Measurements from ENCODE around the gene NDUFA1. TPM values are rescaled to one million over a fixed set of nuclear protein-coding genes. Genes with fewer than 3 reads are reported as not detected.
A peak's percentile ranks its signal among the peaks of the same experiment; 100 is the strongest.

The NDUFA1 gene
- total RNA-seq, 2 donors from 2014 or later = 63.9 to 87.5 TPM

- Mint-ChIP-seq H3K4me1 (no peaks in the 10 kb centered on the region), H3K36me3 (ENCODE audit: low read depth) (peaks cover 18% of the 10 kb centered on the region), H3K9me3 (peaks cover 54% of the 10 kb centered on the region), H3K27me3 (ENCODE audit: insufficient read depth) (no peaks in the 10 kb centered on the region), H3K4me3 (no peak overlapping the region), H3K27ac (no peak overlapping the region)
- Histone ChIP-seq H3K4me1 (ENCODE audit: control insufficient read depth, insufficient read depth, low read length) (no peaks in the 10 kb centered on the region), H3K9me3 (ENCODE audit: control insufficient read depth, low read length) (no peaks in the 10 kb centered on the region), H3K27me3 (ENCODE audit: control insufficient read depth, insufficient read depth, low read length, poor library complexity, severe bottlenecking) (no peaks in the 10 kb centered on the region), H3K4me3 (ENCODE audit: low read length) (no peak overlapping the region), H3K27ac (ENCODE audit: low read depth, low read length) (no peak overlapping the region), H3K36me3 (ENCODE audit: control insufficient read depth, insufficient read depth, low read length) (no peaks in the 10 kb centered on the region), H3K9ac (ENCODE audit: extremely low read depth, low read length, poor library complexity, severe bottlenecking) (no peak overlapping the region)
- TF ChIP-seq, protein P1, sequence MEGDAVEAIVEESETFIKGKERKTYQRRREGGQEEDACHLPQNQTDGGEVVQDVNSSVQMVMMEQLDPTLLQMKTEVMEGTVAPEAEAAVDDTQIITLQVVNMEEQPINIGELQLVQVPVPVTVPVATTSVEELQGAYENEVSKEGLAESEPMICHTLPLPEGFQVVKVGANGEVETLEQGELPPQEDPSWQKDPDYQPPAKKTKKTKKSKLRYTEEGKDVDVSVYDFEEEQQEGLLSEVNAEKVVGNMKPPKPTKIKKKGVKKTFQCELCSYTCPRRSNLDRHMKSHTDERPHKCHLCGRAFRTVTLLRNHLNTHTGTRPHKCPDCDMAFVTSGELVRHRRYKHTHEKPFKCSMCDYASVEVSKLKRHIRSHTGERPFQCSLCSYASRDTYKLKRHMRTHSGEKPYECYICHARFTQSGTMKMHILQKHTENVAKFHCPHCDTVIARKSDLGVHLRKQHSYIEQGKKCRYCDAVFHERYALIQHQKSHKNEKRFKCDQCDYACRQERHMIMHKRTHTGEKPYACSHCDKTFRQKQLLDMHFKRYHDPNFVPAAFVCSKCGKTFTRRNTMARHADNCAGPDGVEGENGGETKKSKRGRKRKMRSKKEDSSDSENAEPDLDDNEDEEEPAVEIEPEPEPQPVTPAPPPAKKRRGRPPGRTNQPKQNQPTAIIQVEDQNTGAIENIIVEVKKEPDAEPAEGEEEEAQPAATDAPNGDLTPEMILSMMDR (conservative IDR thresholded peaks at IDR 0.05) = no peak
- no peak for DNase-seq
- WGBS, 2 experiments (ENCODE audit: insufficient coverage in 1 of 2, insufficient read length in 1 of 2) = no CpG with 5 or more reads among the region's 2 CpGs
These were observed 7.1 kb downstream of the NDUFA1 start for GRCh38 chrX:119878740-119879139.

- H3K4me3 ChIP-seq (ENCODE audit: low read length) = no peak overlapping the region
- H3K27me3 Mint-ChIP-seq (ENCODE audit: insufficient read depth) = no peaks in the 10 kb centered on the region
- TF ChIP-seq, protein P1 (conservative IDR thresholded peaks at IDR 0.05) = no peak
- no peak overlapping the region for H3K27ac ChIP-seq (ENCODE audit: low read depth, low read length)
- no peak overlapping the region for H3K9ac ChIP-seq (ENCODE audit: extremely low read depth, low read length, poor library complexity, severe bottlenecking)
- no peaks in the 10 kb centered on the region for H3K4me1 ChIP-seq (ENCODE audit: control insufficient read depth, insufficient read depth, low read length)
- DNase-seq = no peak
- peaks cover 16% of the 10 kb centered on the region for H3K36me3 Mint-ChIP-seq (ENCODE audit: low read depth)
- no peak overlapping the region for H3K4me3 Mint-ChIP-seq
- no peak overlapping the region for H3K27ac Mint-ChIP-seq
- H3K4me1 Mint-ChIP-seq = no peaks in the 10 kb centered on the region
- H3K36me3 ChIP-seq (ENCODE audit: control insufficient read depth, insufficient read depth, low read length) = no peaks in the 10 kb centered on the region
- no peaks in the 10 kb centered on the region for H3K9me3 ChIP-seq (ENCODE audit: control insufficient read depth, low read length)
- H3K9me3 Mint-ChIP-seq = peaks cover 59% of the 10 kb centered on the region
- WGBS, 2 experiments (ENCODE audit: insufficient coverage in 1 of 2, insufficient read length in 1 of 2) = 93 to 100% methylated on average over 1 to 5 of the region's 5 CpGs
- no peaks in the 10 kb centered on the region for H3K27me3 ChIP-seq (ENCODE audit: control insufficient read depth, insufficient read depth, low read length, poor library complexity, severe bottlenecking)
These were observed 8.4 kb downstream of the NDUFA1 start for GRCh38 chrX:119880076-119880475.

DNA sequence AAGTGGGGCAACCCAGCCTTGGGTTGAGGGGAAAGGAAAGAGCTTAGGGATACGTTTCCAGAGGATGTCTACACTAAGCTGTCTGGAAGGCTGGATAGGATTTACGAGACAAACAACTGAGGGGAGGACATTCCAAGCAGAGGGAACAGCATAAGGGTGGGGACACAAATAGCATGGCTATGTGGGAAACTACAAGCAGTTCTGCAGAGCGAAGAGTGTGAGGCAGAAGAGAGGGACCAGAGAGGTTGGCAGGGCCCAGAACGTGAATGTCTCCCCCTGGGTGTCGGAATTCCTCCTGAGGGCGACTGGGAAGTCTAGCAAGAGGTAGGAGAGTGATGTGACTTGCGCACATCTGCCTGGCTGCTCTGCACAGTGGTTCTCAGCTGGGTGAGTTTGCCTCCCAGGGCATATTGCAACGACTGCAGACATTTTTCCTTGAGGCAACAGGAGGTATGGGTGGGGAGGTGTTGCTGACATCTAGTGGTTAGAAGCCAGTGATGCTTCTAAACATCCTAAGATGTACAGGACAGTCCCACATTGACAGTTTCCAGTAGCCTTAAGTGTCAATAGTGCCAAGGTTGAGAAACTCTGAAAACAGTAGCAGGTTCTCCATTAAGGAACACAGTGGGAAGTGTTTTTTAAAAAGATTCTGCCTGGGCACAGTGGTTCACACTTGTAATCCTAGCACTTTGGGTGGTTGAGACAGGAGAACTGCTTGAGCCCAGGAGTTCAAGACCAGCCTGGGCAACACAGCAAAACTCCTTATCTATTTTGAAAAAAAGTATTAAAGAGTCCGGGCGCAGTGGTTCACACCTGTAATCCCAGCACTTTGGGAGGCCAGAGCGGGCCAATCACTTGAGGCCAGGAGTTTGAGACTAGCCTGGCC lies 9.2 kb downstream of the NDUFA1 start:
- Mint-ChIP-seq H3K27me3 (ENCODE audit: insufficient read depth) (no peaks in the 10 kb centered on the region), H3K4me3 (no peak overlapping the region), H3K9me3 (peaks cover 57% of the 10 kb centered on the region), H3K4me1 (no peaks in the 10 kb centered on the region), H3K36me3 (ENCODE audit: low read depth) (peaks cover 14% of the 10 kb centered on the region), H3K27ac (no peak overlapping the region)
- TF ChIP-seq, protein P1 (conservative IDR thresholded peaks at IDR 0.05) = peak; percentile 71
- H3K36me3 ChIP-seq (ENCODE audit: control insufficient read depth, insufficient read depth, low read length) = no peaks in the 10 kb centered on the region
- H3K27ac ChIP-seq (ENCODE audit: low read depth, low read length) = no peak overlapping the region
- no peaks in the 10 kb centered on the region for H3K4me1 ChIP-seq (ENCODE audit: control insufficient read depth, insufficient read depth, low read length)
- no peaks in the 10 kb centered on the region for H3K9me3 ChIP-seq (ENCODE audit: control insufficient read depth, low read length)
- no peak overlapping the region for H3K4me3 ChIP-seq (ENCODE audit: low read length)
- no peaks in the 10 kb centered on the region for H3K27me3 ChIP-seq (ENCODE audit: control insufficient read depth, insufficient read depth, low read length, poor library complexity, severe bottlenecking)
- no peak overlapping the region for H3K9ac ChIP-seq (ENCODE audit: extremely low read depth, low read length, poor library complexity, severe bottlenecking)
- DNase-seq = peak; percentile 65
- WGBS, 2 experiments (ENCODE audit: insufficient coverage in 1 of 2, insufficient read length in 1 of 2) = 66 to 78% methylated on average over 6 to 10 of the region's 11 CpGs

Data from endodermal cell (in vitro differentiated cells).